GM12878 (cell line): ENCODE measurements around the gene SERTAD2. TPM values are rescaled to one million over a fixed set of nuclear protein-coding genes. Genes with fewer than 3 reads are reported as not detected.

Source experiments
- ATAC-seq: fragments of 200-7000 bp; cut with Tn5 transposase; 3 replicates; pipeline ENCODE4 v1.9.1; 2020; ENCODE audit warnings: mild to moderate bottlenecking, moderate library complexity
- BruUV-seq: library from RNA; stranded (reverse); fragments of 400-500 nt; replicated peaks from 2 replicates; lab custom pipeline; 2021; lab: Mats Ljungman, UMichigan
- CTCF ChIA-PET: fragments of 300-600 bp; sonication (Branson Sonifier 250); formaldehyde crosslinking; extraction: SDS; loops from one replicate; lab custom pipeline; 2021; ENCODE audit warnings: inconsistent platforms; lab: Yijun Ruan, JAX
- POLR2A ChIA-PET: fragments of 350-600 bp; formaldehyde crosslinking; extraction: SDS; loops from one replicate; lab custom pipeline; 2021; ENCODE audit warnings: inconsistent platforms; lab: Charles Lee
- RAD21 ChIA-PET: fragments of 300-600 bp; sonication (Branson Sonifier 250); formaldehyde crosslinking; loops from one replicate; lab custom pipeline; 2023; ENCODE audit warnings: antibody characterized with exemption; ENCODE audit not compliant: unreplicated experiment; lab: Charles Lee
- SMC1A ChIA-PET: fragments of 300-600 bp; sonication (Branson Sonifier 250); formaldehyde crosslinking; loops from one replicate; lab custom pipeline; 2023; ENCODE audit not compliant: unreplicated experiment, uncharacterized antibody; lab: Charles Lee
- DNase-seq: peaks from one replicate; pipeline ENCODE4 v3.0.0-alpha.2; 2011; ENCODE audit warnings: low read depth, low spot score
- FAIRE-seq: peaks from 3 replicates; lab custom pipeline; 2011; peaks lifted over from hg19 to GRCh38; lab: Jason Lieb, UNC
- H2AFZ ChIP-seq: 2 replicates; pipeline ENCODE4 v1.6.0; 2011; ENCODE audit warnings: low read depth, low read length, control low read depth; ENCODE audit not compliant: control insufficient read depth
- H3K27ac ChIP-seq: 2 replicates; pipeline ENCODE4 v1.5.1; 2011; ENCODE audit warnings: control low read depth; ENCODE audit not compliant: control insufficient read depth, insufficient read depth
- H3K27me3 ChIP-seq, 2 experiments: replicated peaks in 1 of 2; 2 replicates each; pipeline versions ENCODE4 v1.6.0 to v1.6.1; 2011; ENCODE audit warnings: low read length in 1 of 2; ENCODE audit not compliant: control insufficient read depth in 2 of 2, insufficient read depth in 2 of 2
- H3K36me3 ChIP-seq, 2 experiments: 2 replicates each; pipeline ENCODE4 v1.5.1; 2011; ENCODE audit warnings: low read length in 1 of 2; ENCODE audit not compliant: control insufficient read depth in 2 of 2, insufficient read depth in 2 of 2
- H3K4me1 ChIP-seq: 2 replicates; pipeline ENCODE4 v1.6.1; 2011; ENCODE audit warnings: mild to moderate bottlenecking, low read length, moderate library complexity, mixed read lengths; ENCODE audit not compliant: control insufficient read depth, insufficient read depth
- H3K4me2 ChIP-seq: 2 replicates; pipeline ENCODE4 v1.6.0; 2011; ENCODE audit warnings: control low read depth; ENCODE audit not compliant: control insufficient read depth, insufficient read depth
- H3K4me3 ChIP-seq: fragments of 200-600 bp; sonication (generic); 2 replicates; pipeline ENCODE4 v1.5.1; 2016
- H3K79me2 ChIP-seq: 2 replicates; pipeline ENCODE4 v1.6.0; 2011; ENCODE audit warnings: low read length; ENCODE audit not compliant: control insufficient read depth, insufficient read depth
- H3K9ac ChIP-seq: 2 replicates; pipeline ENCODE4 v1.8.0; 2011; ENCODE audit warnings: low read length, control low read depth, mixed read lengths; ENCODE audit not compliant: control insufficient read depth, insufficient read depth
- H3K9me3 ChIP-seq: replicated peaks from 3 replicates; pipeline ENCODE4 v1.5.1; 2011; ENCODE audit warnings: mild to moderate bottlenecking, low read length; ENCODE audit not compliant: control insufficient read depth, insufficient read depth
- H4K20me1 ChIP-seq: 2 replicates; pipeline ENCODE4 v1.6.0; 2011; ENCODE audit not compliant: control insufficient read depth, insufficient read depth
- MLLT1 ChIP-seq: fragments of 450-650 bp; IDR thresholded peaks from 2 replicates; pipeline ENCODE4 v1.6.1; 2016; ENCODE audit warnings: mild to moderate bottlenecking
- PML ChIP-seq: IDR thresholded peaks from 2 replicates; pipeline ENCODE4 v1.6.1; 2012; ENCODE audit warnings: low read length, inconsistent platforms
- YBX1 ChIP-seq: fragments of 450-650 bp; IDR thresholded peaks from 2 replicates; pipeline ENCODE4 v1.6.1; 2016; ENCODE audit warnings: antibody characterized with exemption
- WGBS: methylation state at CpG from one replicate; pipeline ENCODE4 v1.1.6; 2016; ENCODE audit warnings: low lambda C conversion rate; ENCODE audit not compliant: insufficient replicate concordance, insufficient coverage; ENCODE audit errors: missing lambda C conversion rate; 5-methylcytosine and 5-hydroxymethylcytosine counted together
- in situ Hi-C: fragments of 300-500 bp; cut with MboI; formaldehyde crosslinking; loops from 9 replicates; pipeline ENCODE4 v1.14.3; 2018; ENCODE audit warnings: mixed read lengths
- intact Hi-C: fragments of 100-400 bp; cut with micrococcal nuclease; formaldehyde crosslinking; loops from one replicate; pipeline ENCODE4 v1.14.2; 2022; ENCODE audit not compliant: unreplicated experiment
- polyA plus RNA-seq, 11 experiments: library from polyadenylated mRNA; depleted of rRNA in 4 of 11; unstranded in 6 of 11; stranded (reverse) in 5 of 11; fragments of >200 nt; fragmentation: Nextera tagmentation in 4 of 11; fragmentation: Illumina TruSeq in 1 of 11; extraction: Ambion mirVana in 4 of 11; extraction: Trizol in 1 of 11; gene quantifications; 1 replicate in 1 of 11; 2 replicates in 10 of 11; pipeline versions ENCODE4 v1.2.1 to v1.2.3, GENCODE V29; 2011 to 2016; ENCODE audit warnings: inconsistent platforms in 2 of 11, missing spikeins in 2 of 11, low read depth in 1 of 11
- total RNA-seq, 4 experiments: library from RNA; depleted of rRNA in 3 of 4; stranded (reverse); fragments of >200 nt in 3 of 4; fragmentation: Illumina TruSeq in 1 of 4; extraction: Trizol in 1 of 4; gene quantifications; 2 replicates each; pipeline versions ENCODE4 v1.2.1 to v1.2.3, GENCODE V29; 2013 to 2021

SERTAD2 gene
- total and polyA plus RNA-seq, 10 of the 15 experiments (the other 5 are each of a cell fraction or from before 2014, with no cell fraction given), result 7.9 to 28.7 (median 20.1) TPM

- no peak overlapping the region for H3K9ac ChIP-seq
- ChIA-PET SMC1A (interaction anchor here (0.7 to 2.4 kb wide), 4 partner anchors 11 to 299 kb away, joined by 3 to 13 read pairs (median 3); no protein-coding TSS in a partner anchor), POLR2A (interaction anchor here (1.0 to 2.4 kb wide), 2 partner anchors 11 to 22 kb away, joined by 4 to 8 read pairs; no protein-coding TSS in a partner anchor), CTCF (interaction anchor here (1.4 to 5.4 kb wide), 2 partner anchors 13 to 40 kb away, joined by 3 to 18 read pairs; no protein-coding TSS in a partner anchor), RAD21 (interaction anchor here (1.4 kb wide), 1 partner anchor 14 kb away, joined by 3 read pairs; no protein-coding TSS in a partner anchor)
- no peaks in the 10 kb centered on the region for H3K27me3 ChIP-seq
- H3K4me2 ChIP-seq, result no peak overlapping the region
- WGBS, result 88% methylated on average over 10 of the region's 10 CpGs
- no peak for FAIRE-seq
- no peak overlapping the region for H3K27ac ChIP-seq
- BruUV-seq, result no TSS peak
- H3K79me2 ChIP-seq, result peaks cover 9% of the 10 kb centered on the region
- intact Hi-C loops, result no loop called here
- no peak for DNase-seq
- in situ Hi-C loops, result no loop called here
- H3K9me3 ChIP-seq, result no peaks in the 10 kb centered on the region
- no peak for ATAC-seq
- peaks cover 8 to 16% of the 10 kb centered on the region in 2 experiments for H3K36me3 ChIP-seq
- H2AFZ ChIP-seq, result no peak overlapping the region
- no peak for TF ChIP-seq YBX1
- 0 out of 2 replicates have a peak, but pooled peaks have one; percentile 34 for TF ChIP-seq PML
- no peak overlapping the region for H3K4me3 ChIP-seq
- peaks cover 8% of the 10 kb centered on the region for H3K4me1 ChIP-seq
- H4K20me1 ChIP-seq, result no peaks in the 10 kb centered on the region
Measured at GRCh38 chr2:64629329-64629781, 24.4 kb downstream of the SERTAD2 start.

- no peak overlapping the region for H3K4me3 ChIP-seq
- no peak overlapping the region for H2AFZ ChIP-seq
- no peak for TF ChIP-seq MLLT1
- H3K9ac ChIP-seq, result no peak overlapping the region
- peaks cover under 1% of the 10 kb centered on the region; the same call in 1 of the 2 replicates for H3K79me2 ChIP-seq
- no peak overlapping the region for H3K27ac ChIP-seq
- H3K9me3 ChIP-seq, result no peaks in the 10 kb centered on the region
- ChIA-PET CTCF (interaction anchor here (0.9 to 5.4 kb wide), 3 partner anchors 12 to 39 kb away, joined by 3 to 18 read pairs (median 3); no protein-coding TSS in a partner anchor), RAD21 (interaction anchor here (0.5 to 1.4 kb wide), 5 partner anchors 9 to 148 kb away, joined by 3 read pairs; no protein-coding TSS in a partner anchor), POLR2A (interaction anchor here (1.0 to 2.4 kb wide), 2 partner anchors 10 to 21 kb away, joined by 4 to 8 read pairs; no protein-coding TSS in a partner anchor), SMC1A (interaction anchor here (0.6 to 2.4 kb wide), 7 partner anchors 9 to 297 kb away, joined by 3 to 13 read pairs (median 3); no protein-coding TSS in a partner anchor)
- DNase-seq (no peak), ATAC-seq (no peak), FAIRE-seq (no peak)
- no peak overlapping the region for H3K4me2 ChIP-seq
- H3K4me1 ChIP-seq, result peaks cover 8% of the 10 kb centered on the region
- in situ Hi-C loops, result no loop called here
- no peaks in the 10 kb centered on the region for H3K27me3 ChIP-seq
- intact Hi-C loops, result no loop called here
- H4K20me1 ChIP-seq, result no peaks in the 10 kb centered on the region
- WGBS, result 70% methylated on average over 14 of the region's 14 CpGs
- no TSS peak for BruUV-seq
- peaks cover 3 to 9% of the 10 kb centered on the region in 2 experiments; a peak in 2 of 4 replicates for H3K36me3 ChIP-seq
Measured at GRCh38 chr2:64627860-64628841, 25.6 kb downstream of the SERTAD2 start.
